ENCODE data around the gene HOOK2.
A peak's percentile ranks its signal among the peaks of the same experiment; 100 is the strongest.

Gene HOOK2

DNA sequence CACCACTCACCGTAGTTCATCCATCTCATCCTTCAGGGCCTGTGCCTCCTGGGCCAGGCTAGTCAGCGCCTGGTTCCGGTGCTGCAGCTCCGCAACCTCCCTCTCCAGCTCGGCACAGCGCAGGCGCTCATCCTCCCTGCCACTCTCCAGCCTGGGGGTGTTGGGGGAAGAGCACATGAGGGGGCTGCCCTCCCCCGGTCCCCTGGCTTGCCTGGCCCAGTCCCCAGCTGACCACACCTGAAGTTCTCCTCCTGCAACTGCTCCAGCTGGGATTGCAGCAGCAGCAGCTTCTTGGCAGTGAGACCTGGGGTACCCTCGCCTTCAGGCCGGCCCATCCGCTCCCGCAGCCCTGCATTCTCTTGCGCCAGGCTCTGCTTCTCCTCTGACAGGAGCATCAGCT is 4.4 kb downstream of the HOOK2 start:
- TF ChIP-seq, protein P1, sequence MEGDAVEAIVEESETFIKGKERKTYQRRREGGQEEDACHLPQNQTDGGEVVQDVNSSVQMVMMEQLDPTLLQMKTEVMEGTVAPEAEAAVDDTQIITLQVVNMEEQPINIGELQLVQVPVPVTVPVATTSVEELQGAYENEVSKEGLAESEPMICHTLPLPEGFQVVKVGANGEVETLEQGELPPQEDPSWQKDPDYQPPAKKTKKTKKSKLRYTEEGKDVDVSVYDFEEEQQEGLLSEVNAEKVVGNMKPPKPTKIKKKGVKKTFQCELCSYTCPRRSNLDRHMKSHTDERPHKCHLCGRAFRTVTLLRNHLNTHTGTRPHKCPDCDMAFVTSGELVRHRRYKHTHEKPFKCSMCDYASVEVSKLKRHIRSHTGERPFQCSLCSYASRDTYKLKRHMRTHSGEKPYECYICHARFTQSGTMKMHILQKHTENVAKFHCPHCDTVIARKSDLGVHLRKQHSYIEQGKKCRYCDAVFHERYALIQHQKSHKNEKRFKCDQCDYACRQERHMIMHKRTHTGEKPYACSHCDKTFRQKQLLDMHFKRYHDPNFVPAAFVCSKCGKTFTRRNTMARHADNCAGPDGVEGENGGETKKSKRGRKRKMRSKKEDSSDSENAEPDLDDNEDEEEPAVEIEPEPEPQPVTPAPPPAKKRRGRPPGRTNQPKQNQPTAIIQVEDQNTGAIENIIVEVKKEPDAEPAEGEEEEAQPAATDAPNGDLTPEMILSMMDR (IDR thresholded peaks at IDR 0.05; ENCODE audit: poor library complexity, severe bottlenecking), result no peak
- H3K36me3 ChIP-seq (ENCODE audit: low read depth), result peaks cover 36% of the 10 kb centered on the region
- no peak overlapping the region for H3K4me3 ChIP-seq (ENCODE audit: severe bottlenecking)
- no peaks in the 10 kb centered on the region for H3K27me3 ChIP-seq (ENCODE audit: insufficient read depth, poor library complexity, severe bottlenecking)
- H3K9me3 ChIP-seq (ENCODE audit: severe bottlenecking), result no peaks in the 10 kb centered on the region
- H3K4me1 ChIP-seq (ENCODE audit: insufficient read depth, poor library complexity, severe bottlenecking), result no peaks in the 10 kb centered on the region
- DNase-seq (ENCODE audit: low spot score) (no peak), ATAC-seq (ENCODE audit: low read depth) (no peak)
- H3K27ac ChIP-seq (ENCODE audit: poor library complexity, severe bottlenecking), result no peak overlapping the region

DNA sequence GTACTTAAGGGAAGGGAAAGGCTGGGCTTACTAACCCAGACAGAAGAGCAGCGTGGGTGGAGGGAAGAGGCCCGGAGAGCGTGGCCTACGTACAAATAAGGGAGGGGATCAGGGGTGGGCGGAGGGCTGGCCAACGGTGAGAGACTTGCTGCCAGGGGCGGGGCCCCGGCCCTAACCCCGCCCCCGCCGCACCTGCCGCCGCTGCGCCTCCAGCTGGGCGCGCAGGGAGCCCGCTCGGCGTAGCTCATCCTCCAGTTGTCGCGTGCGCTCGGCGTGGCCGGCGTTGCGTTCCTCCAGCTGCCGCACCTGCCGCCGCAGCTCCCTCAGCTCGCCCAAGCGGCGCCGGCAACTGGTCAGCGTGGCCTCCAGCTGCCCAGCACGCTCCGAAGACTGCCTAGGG is 5.7 kb downstream of the HOOK2 start:
- Histone ChIP-seq H3K9me3 (ENCODE audit: severe bottlenecking) (no peaks in the 10 kb centered on the region), H3K4me3 (ENCODE audit: severe bottlenecking) (no peak overlapping the region), H3K27me3 (ENCODE audit: insufficient read depth, poor library complexity, severe bottlenecking) (no peaks in the 10 kb centered on the region), H3K27ac (ENCODE audit: poor library complexity, severe bottlenecking) (no peak overlapping the region), H3K4me1 (ENCODE audit: insufficient read depth, poor library complexity, severe bottlenecking) (no peaks in the 10 kb centered on the region), H3K36me3 (ENCODE audit: low read depth) (peaks cover 45% of the 10 kb centered on the region)
- no peak for ATAC-seq (ENCODE audit: low read depth)
- DNase-seq (ENCODE audit: low spot score), result no peak
- TF ChIP-seq, protein P1 (IDR thresholded peaks at IDR 0.05; ENCODE audit: poor library complexity, severe bottlenecking), result no peak

DNA sequence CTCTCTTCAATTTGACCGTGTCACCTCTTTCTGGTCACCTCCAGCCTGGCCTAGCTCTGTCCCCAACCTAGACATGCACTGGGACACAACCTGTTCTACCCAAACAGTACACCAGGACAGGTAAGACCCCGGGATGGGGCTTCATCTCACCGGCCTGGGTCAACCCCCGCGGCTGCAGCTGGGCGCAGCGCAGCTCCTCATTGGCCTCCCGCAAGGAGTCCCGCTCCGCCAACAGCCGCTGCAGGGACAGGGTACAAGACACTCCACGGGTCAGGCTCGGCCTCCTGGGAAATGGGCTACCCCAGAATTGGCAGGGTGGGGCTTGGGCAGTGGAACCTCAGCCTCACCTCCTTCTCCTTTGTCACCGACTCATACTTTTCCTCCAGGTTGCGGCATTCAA is 7.7 kb downstream of the HOOK2 start:
- H3K4me1 ChIP-seq (ENCODE audit: insufficient read depth, poor library complexity, severe bottlenecking), result no peaks in the 10 kb centered on the region
- H3K4me3 ChIP-seq (ENCODE audit: severe bottlenecking), result no peak overlapping the region
- ATAC-seq (ENCODE audit: low read depth) (no peak), DNase-seq (ENCODE audit: low spot score) (no peak)
- peaks cover 54% of the 10 kb centered on the region for H3K36me3 ChIP-seq (ENCODE audit: low read depth)
- TF ChIP-seq, protein P1 (IDR thresholded peaks at IDR 0.05; ENCODE audit: poor library complexity, severe bottlenecking), result no peak
- H3K9me3 ChIP-seq (ENCODE audit: severe bottlenecking), result no peaks in the 10 kb centered on the region
- H3K27me3 ChIP-seq (ENCODE audit: insufficient read depth, poor library complexity, severe bottlenecking), result no peaks in the 10 kb centered on the region
- H3K27ac ChIP-seq (ENCODE audit: poor library complexity, severe bottlenecking), result no peak overlapping the region

DNA sequence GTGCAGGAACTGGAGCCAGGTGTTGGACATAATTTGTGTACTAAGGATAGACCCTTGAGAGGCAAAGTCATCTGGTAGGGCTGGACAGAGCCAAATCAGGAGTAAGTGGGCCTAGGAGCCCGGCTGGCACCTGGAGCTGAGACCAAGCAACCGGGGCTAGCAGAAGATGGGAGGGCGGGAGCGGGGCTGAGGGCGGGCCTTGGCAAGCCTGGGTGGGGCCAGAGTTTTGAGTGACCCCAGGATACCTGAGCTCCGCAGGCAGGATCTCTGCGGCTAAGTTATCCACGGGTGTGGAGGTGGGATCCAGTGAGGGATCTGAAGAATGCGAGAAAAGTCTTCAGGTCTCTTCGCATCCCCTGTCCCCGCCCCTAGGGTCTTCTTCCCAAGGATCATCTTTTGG is 8.2 kb downstream of the HOOK2 start:
- ATAC-seq (ENCODE audit: low read depth) (no peak), DNase-seq (ENCODE audit: low spot score) (no peak)
- Histone ChIP-seq H3K9me3 (ENCODE audit: severe bottlenecking) (no peaks in the 10 kb centered on the region), H3K4me1 (ENCODE audit: insufficient read depth, poor library complexity, severe bottlenecking) (no peaks in the 10 kb centered on the region), H3K27me3 (ENCODE audit: insufficient read depth, poor library complexity, severe bottlenecking) (no peaks in the 10 kb centered on the region), H3K27ac (ENCODE audit: poor library complexity, severe bottlenecking) (no peak overlapping the region), H3K36me3 (ENCODE audit: low read depth) (peaks cover 58% of the 10 kb centered on the region), H3K4me3 (ENCODE audit: severe bottlenecking) (no peak overlapping the region)
- TF ChIP-seq, protein P1 (IDR thresholded peaks at IDR 0.05; ENCODE audit: poor library complexity, severe bottlenecking), result no peak

DNA sequence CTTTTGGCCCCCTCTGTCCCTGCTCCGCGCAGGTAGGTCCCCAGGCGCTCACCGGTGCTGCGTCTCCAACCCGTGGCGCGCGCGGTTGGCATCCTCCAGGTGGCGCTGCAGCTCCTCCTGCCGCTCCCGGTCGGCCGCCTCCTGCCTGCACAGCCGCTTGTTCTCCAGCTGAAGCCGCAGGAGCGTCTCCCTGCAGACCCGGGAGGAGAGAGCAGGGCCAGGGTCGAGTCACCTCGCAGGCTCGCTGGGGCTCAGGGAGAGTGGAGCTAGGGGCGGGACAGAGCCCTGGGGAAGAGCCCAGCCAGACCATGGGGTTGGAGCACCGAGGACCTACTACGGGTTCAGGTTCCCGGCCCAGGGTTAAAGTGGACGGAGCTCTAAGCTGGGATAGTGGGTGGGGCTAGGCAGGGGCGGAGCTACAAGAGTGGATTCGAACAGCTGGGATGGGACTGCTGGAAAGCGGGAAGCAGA is 9.3 kb downstream of the HOOK2 start:
- no peak overlapping the region for H3K27ac ChIP-seq (ENCODE audit: poor library complexity, severe bottlenecking)
- no peak overlapping the region for H3K4me3 ChIP-seq (ENCODE audit: severe bottlenecking)

More for the DNA sequence above, 9.3 kb downstream of the HOOK2 start:
- DNase-seq (ENCODE audit: low spot score) (no peak), ATAC-seq (ENCODE audit: low read depth) (peak; percentile 25; the same call in 1 of the 3 replicates)
- Histone ChIP-seq H3K4me1 (ENCODE audit: insufficient read depth, poor library complexity, severe bottlenecking) (no peaks in the 10 kb centered on the region), H3K27me3 (ENCODE audit: insufficient read depth, poor library complexity, severe bottlenecking) (no peaks in the 10 kb centered on the region), H3K9me3 (ENCODE audit: severe bottlenecking) (no peaks in the 10 kb centered on the region), H3K36me3 (ENCODE audit: low read depth) (peaks cover 55% of the 10 kb centered on the region)
- TF ChIP-seq, protein P1 (IDR thresholded peaks at IDR 0.05; ENCODE audit: poor library complexity, severe bottlenecking), result no peak

All from RWPE2 (cell line).